Measurements from ENCODE around the gene DDX50. TPM values are rescaled to one million over a fixed set of nuclear protein-coding genes. Genes with fewer than 3 reads are reported as not detected.

The DDX50 gene
- total and polyA plus RNA-seq, 4 donors, result 14.5 to 32.7 (median 26.1) TPM

DNA sequence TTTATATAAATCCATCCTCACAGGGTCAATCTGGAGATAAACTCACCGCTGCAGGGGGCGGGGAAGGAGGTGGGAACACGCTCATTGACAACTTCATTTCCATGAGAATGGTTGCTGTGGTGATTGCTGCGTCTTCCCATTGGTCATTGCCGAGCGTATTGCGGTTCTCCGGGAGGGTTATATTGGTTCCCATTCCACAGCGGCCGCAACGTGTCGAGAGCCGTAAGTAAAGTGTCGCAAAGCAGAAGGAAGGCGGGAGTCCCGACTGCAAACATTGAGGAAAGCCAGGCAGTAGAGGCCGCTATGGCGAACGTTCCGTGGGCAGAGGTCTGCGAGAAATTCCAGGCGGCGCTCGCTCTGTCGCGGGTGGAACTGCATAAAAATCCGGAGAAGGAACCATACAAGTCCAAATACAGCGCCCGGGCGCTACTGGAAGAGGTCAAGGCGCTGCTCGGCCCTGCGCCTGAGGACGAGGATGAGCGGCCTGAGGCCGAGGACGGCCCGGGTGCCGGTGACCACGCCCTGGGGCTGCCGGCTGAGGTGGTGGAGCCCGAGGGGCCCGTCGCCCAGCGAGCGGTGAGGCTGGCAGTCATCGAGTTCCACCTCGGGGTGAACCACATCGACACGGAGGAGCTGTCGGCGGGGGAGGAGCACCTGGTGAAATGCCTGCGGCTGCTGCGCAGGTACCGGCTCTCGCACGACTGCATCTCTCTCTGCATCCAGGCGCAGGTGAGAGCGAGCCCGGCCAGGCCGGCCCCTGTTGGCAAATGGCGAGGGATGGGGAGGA is 87.6 kb downstream of the DDX50 start, which contains the start of gene KIFBP:
Gene KIFBP (plus strand): TSS at position 274 of the 787 bp plus-strand sequence. CDS start 30 bp downstream, at position 304.
- peak; percentile 96 to 99 (median 98) for DNase-seq
- H3K36me3 ChIP-seq (ENCODE audit: control insufficient read depth in 4 of 4, insufficient read depth in 4 of 4, low read length in 4 of 4), result peaks cover 0 to 13% (median 6%) of the 10 kb centered on the region in 4 donors
- ATAC-seq (ENCODE audit: insufficient read depth, low FRiP score), result peak; percentile 97

DNA sequence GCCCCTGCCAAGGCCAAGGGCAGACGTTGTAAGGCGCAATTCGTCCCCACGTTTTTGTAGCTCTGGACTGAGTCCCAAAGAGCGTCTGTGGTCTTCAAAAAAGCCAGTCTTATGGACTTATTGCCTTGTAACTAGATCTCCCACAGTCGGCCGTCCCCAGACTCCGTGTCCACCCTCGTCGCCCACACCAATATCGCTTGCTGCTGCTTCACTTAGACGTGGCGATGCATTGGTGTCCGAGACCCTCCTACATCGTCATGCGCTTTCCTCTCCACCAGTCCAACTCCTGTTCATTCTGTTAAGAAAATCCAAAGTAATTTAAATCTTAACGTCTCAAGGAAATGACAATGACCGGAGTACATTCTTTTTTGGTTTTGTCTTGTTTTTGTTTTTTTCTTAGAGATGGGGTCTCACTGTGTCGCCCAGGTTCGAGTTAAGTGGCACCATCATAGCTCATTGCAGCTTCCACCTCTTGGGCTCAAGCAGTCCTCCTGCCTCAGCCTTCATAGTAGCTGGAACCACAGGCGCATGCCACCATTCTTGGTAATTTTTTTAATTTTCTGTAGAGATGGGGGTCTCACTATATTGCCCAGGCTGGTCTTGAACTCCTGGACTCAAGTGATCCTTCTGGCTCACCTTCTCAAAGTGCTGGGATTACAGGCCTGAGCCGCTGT is 88.3 kb downstream of the DDX50 start:
- Histone ChIP-seq H3K9me3 (ENCODE audit: control insufficient read depth in 4 of 4, insufficient read depth in 3 of 4, low read length in 3 of 4) (no peaks in the 10 kb centered on the region), H3K9ac (ENCODE audit: insufficient read depth in 1 of 2, low read length in 2 of 2) (peak overlapping the region; percentile 65 to 72), H3K36me3 (ENCODE audit: control insufficient read depth in 4 of 4, insufficient read depth in 4 of 4, low read length in 4 of 4) (peaks cover 0 to 9% (median 6%) of the 10 kb centered on the region in 4 donors), H3K4me1 (ENCODE audit: control insufficient read depth in 5 of 5, insufficient read depth in 5 of 5, low read length in 5 of 5) (peaks cover 8 to 26% (median 9%) of the 10 kb centered on the region in 5 donors), H3K27me3 (ENCODE audit: control insufficient read depth in 3 of 3, insufficient read depth in 3 of 3, low read length in 2 of 3) (no peaks in the 10 kb centered on the region), H3K27ac (ENCODE audit: low read depth in 1 of 2, low read length in 1 of 2) (peak overlapping the region; percentile 88 to 89), H3K4me3 (peak overlapping the region; percentile 99)
- WGBS, 2 donors, result 18 to 24% methylated on average over 18 to 22 of the region's 22 CpGs
- TF ChIP-seq, protein P1, sequence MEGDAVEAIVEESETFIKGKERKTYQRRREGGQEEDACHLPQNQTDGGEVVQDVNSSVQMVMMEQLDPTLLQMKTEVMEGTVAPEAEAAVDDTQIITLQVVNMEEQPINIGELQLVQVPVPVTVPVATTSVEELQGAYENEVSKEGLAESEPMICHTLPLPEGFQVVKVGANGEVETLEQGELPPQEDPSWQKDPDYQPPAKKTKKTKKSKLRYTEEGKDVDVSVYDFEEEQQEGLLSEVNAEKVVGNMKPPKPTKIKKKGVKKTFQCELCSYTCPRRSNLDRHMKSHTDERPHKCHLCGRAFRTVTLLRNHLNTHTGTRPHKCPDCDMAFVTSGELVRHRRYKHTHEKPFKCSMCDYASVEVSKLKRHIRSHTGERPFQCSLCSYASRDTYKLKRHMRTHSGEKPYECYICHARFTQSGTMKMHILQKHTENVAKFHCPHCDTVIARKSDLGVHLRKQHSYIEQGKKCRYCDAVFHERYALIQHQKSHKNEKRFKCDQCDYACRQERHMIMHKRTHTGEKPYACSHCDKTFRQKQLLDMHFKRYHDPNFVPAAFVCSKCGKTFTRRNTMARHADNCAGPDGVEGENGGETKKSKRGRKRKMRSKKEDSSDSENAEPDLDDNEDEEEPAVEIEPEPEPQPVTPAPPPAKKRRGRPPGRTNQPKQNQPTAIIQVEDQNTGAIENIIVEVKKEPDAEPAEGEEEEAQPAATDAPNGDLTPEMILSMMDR (IDR thresholded peaks at IDR 0.05; ENCODE audit: control extremely low read depth, extremely low read depth), result no peak
- ATAC-seq (ENCODE audit: insufficient read depth, low FRiP score), result no peak
- peak in 2 of 3 donors; percentile 33 to 44 for DNase-seq

More for the DNA sequence above, 87.6 kb downstream of the DDX50 start, which contains the start of gene KIFBP:
- Histone ChIP-seq H3K27me3 (ENCODE audit: control insufficient read depth in 3 of 3, insufficient read depth in 3 of 3, low read length in 2 of 3) (no peaks in the 10 kb centered on the region), H3K9ac (ENCODE audit: insufficient read depth in 1 of 2, low read length in 2 of 2) (peak within 1 kb of the TSS; percentile 72 to 77), H3K27ac (ENCODE audit: low read depth in 1 of 2, low read length in 1 of 2) (peak within 1 kb of the TSS; percentile 88 to 89), H3K4me1 (ENCODE audit: control insufficient read depth in 5 of 5, insufficient read depth in 5 of 5, low read length in 5 of 5) (peaks cover 8 to 26% (median 9%) of the 10 kb centered on the region in 5 donors), H3K9me3 (ENCODE audit: control insufficient read depth in 4 of 4, insufficient read depth in 3 of 4, low read length in 3 of 4) (no peaks in the 10 kb centered on the region), H3K4me3 (peak within 1 kb of the TSS; percentile 99)
- 0 to 1% methylated on average over 62 of the region's 62 CpGs for WGBS, 2 donors
- TF ChIP-seq, protein P1 (IDR thresholded peaks at IDR 0.05; ENCODE audit: control extremely low read depth, extremely low read depth), result peak; percentile 26

DNA sequence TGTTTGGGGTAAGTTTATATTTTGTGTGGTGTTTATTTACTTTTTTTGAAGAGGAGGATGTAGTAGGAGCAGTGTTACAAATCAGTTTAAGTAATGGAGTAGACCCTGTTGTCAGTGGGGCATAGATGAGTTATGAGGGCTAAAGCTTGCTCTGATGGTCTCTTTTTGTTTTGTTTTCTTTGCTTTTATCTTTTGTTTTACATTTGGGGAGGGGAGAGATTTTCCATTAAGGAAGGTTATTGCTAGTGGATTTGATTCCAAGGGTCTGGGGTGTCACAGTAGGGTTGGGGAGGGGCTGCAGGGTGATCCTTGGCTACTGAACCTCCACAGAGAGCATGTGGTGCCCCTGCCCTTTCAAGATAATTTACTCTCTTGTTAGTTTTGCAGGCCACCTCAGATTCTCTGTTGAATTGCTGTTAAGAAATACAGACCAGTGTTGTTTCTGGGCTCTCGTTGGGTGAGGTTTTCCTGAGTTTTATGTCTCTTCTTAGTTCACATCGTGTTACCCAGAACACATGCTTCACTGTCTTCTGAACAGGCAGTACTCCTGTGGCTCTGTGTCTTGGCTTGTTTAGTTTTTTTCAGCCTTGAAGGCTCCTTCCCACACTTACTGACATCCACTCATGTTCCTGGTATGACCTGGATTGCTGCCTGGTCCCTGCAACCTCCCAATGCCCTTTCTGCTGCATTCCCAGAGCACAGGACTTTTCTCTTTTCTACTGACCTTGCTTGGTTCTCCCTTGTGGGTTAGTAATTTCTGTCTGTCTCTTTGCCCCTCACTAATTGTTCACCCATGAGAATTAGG is 91.7 kb downstream of the DDX50 start:
- peaks cover 0 to 5% (median 3%) of the 10 kb centered on the region in 4 donors for H3K36me3 ChIP-seq (ENCODE audit: control insufficient read depth in 4 of 4, insufficient read depth in 4 of 4, low read length in 4 of 4)
- H3K27ac ChIP-seq (ENCODE audit: low read depth in 1 of 2, low read length in 1 of 2), result peak overlapping the region; percentile 77 to 95
- H3K9me3 ChIP-seq (ENCODE audit: control insufficient read depth in 4 of 4, insufficient read depth in 3 of 4, low read length in 3 of 4), result no peaks in the 10 kb centered on the region
- no peak overlapping the region for H3K4me3 ChIP-seq
- no peak for DNase-seq
- TF ChIP-seq, protein P1 (IDR thresholded peaks at IDR 0.05; ENCODE audit: control extremely low read depth, extremely low read depth), result no peak
- H3K27me3 ChIP-seq (ENCODE audit: control insufficient read depth in 3 of 3, insufficient read depth in 3 of 3, low read length in 2 of 3), result no peaks in the 10 kb centered on the region
- WGBS, 2 donors, result 44 to 62% methylated on average over 2 of the region's 2 CpGs
- no peak overlapping the region for H3K9ac ChIP-seq (ENCODE audit: insufficient read depth in 1 of 2, low read length in 2 of 2)
- H3K4me1 ChIP-seq (ENCODE audit: control insufficient read depth in 5 of 5, insufficient read depth in 5 of 5, low read length in 5 of 5), result peaks cover 6 to 26% (median 9%) of the 10 kb centered on the region in 5 donors
- ATAC-seq (ENCODE audit: insufficient read depth, low FRiP score), result no peak

Small RNA genes lying within 50 kb of the gene (small RNA-seq; reads per million reads assigned to genes)
- gene RNU6-571P (ENCODE audit: low replicate concordance), result not detected

Other genes starting within 250 kb of the DDX50 start
- 10 to 100 TPM; 47.4 to 65.0 TPM for gene CCAR1, start 180.1 kb upstream of the DDX50 start, total RNA-seq
- 10 to 100 TPM; 18.6 to 56.2 TPM for gene CCAR1, start 180.1 kb upstream of the DDX50 start, polyA plus RNA-seq
- 10 to 100 TPM in 1 of 2 donors, 1 to 10 TPM in 1; 5.8 to 10.1 TPM for gene STOX1, start 73.8 kb upstream of the DDX50 start, total RNA-seq
- gene STOX1, start 73.8 kb upstream of the DDX50 start, polyA plus RNA-seq, result 1 to 10 TPM; 1.8 to 2.1 TPM
- gene DDX21, start 54.9 kb downstream of the DDX50 start, total RNA-seq, result 10 to 100 TPM; 39.3 to 54.5 TPM
- 10 to 100 TPM; 20.6 to 76.6 TPM for gene DDX21, start 54.9 kb downstream of the DDX50 start, polyA plus RNA-seq
- gene KIFBP, start 87.5 kb downstream of the DDX50 start, total RNA-seq, result 10 to 100 TPM; 21.3 to 27.9 TPM
- gene KIFBP, start 87.5 kb downstream of the DDX50 start, polyA plus RNA-seq, result 10 to 100 TPM; 10.9 to 11.5 TPM
- gene SRGN, start 186.8 kb downstream of the DDX50 start, total RNA-seq, result 100 to 1,000 TPM; 188 to 293 TPM
- gene SRGN, start 186.8 kb downstream of the DDX50 start, polyA plus RNA-seq, result 1,000 to 10,000 TPM in 1 of 2 donors, 10 to 100 TPM in 1; 58.1 to 1,336 TPM
- 10 to 100 TPM; 43.7 to 62.5 TPM for gene VPS26A, start 222.9 kb downstream of the DDX50 start, total RNA-seq
- gene VPS26A, start 222.9 kb downstream of the DDX50 start, polyA plus RNA-seq, result 10 to 100 TPM; 24.9 to 31.4 TPM